ENCODE data around the gene AKAP3. TPM values are rescaled to one million over a fixed set of nuclear protein-coding genes. Genes with fewer than 3 reads are reported as not detected.
A peak's percentile ranks its signal among the peaks of the same experiment; 100 is the strongest.

AKAP3 gene
- total RNA-seq, 4 donors from 2014 or later, result 0.39 to 0.83 (median 0.73) TPM

- H3K4me3 ChIP-seq, result no peak overlapping the region
- H3K9me3 ChIP-seq, result no peaks in the 10 kb centered on the region
- H3K4me1 ChIP-seq, result peaks cover 16 to 25% (median 23%) of the 10 kb centered on the region in 4 donors
- no peak overlapping the region for H3K27ac ChIP-seq (replicated peaks in 1 of 4)
- 81% methylated on average over 9 of the region's 9 CpGs for WGBS
- H3K27me3 ChIP-seq, result no peaks in the 10 kb centered on the region
- intact Hi-C loops (cut with DNase I), result no loop called here
- no peak for DNase-seq (ENCODE audit: extremely low spot score)
- no peak for TF ChIP-seq POLR2A (IDR thresholded peaks at IDR 0.05; ENCODE audit: low read depth)
- no peak for TF ChIP-seq CTCF (IDR thresholded peaks at IDR 0.05)
- TF ChIP-seq EP300 (IDR thresholded peaks at IDR 0.05), result no peak
- TF ChIP-seq POLR2AphosphoS5 (IDR thresholded peaks at IDR 0.05), result no peak
- H3K36me3 ChIP-seq, result peaks cover 30 to 43% (median 41%) of the 10 kb centered on the region in 4 donors
These were observed 39.8 kb downstream of the AKAP3 start for GRCh38 chr12:4609071-4609470.

- H3K4me3 ChIP-seq, result no peak overlapping the region
- no peak overlapping the region for H3K27ac ChIP-seq (replicated peaks in 1 of 4)
- H3K9me3 ChIP-seq, result no peaks in the 10 kb centered on the region
- intact Hi-C loops (cut with DNase I), result no loop called here
- H3K27me3 ChIP-seq, result no peaks in the 10 kb centered on the region
- TF ChIP-seq CTCF (IDR thresholded peaks at IDR 0.05) (no peak), EP300 (IDR thresholded peaks at IDR 0.05) (no peak), POLR2A (IDR thresholded peaks at IDR 0.05; ENCODE audit: low read depth) (no peak), POLR2AphosphoS5 (IDR thresholded peaks at IDR 0.05) (no peak)
- peaks cover 17 to 23% (median 22%) of the 10 kb centered on the region in 4 donors for H3K36me3 ChIP-seq
- H3K4me1 ChIP-seq, result peaks cover 16 to 25% (median 23%) of the 10 kb centered on the region in 4 donors
- 78% methylated on average over 3 of the region's 3 CpGs for WGBS
- peak; percentile 74 for DNase-seq (ENCODE audit: extremely low spot score)
These were observed 41.8 kb downstream of the AKAP3 start for GRCh38 chr12:4607056-4607455.

GRCh38 chr12:4604684-4605193 lies 44.1 kb downstream of the AKAP3 start:
- peak overlapping the region; percentile 67 to 88 (median 78) for H3K4me3 ChIP-seq
- intact Hi-C loops (cut with DNase I), result no loop called here
- no peaks in the 10 kb centered on the region for H3K27me3 ChIP-seq
- 0% methylated on average over 9 of the region's 25 CpGs for WGBS
- H3K4me1 ChIP-seq, result peaks cover 16 to 25% (median 23%) of the 10 kb centered on the region in 4 donors
- peaks cover 0 to 5% (median under 1%) of the 10 kb centered on the region in 4 donors for H3K36me3 ChIP-seq
- no peaks in the 10 kb centered on the region for H3K9me3 ChIP-seq
- no peak for TF ChIP-seq POLR2A (IDR thresholded peaks at IDR 0.05; ENCODE audit: low read depth)
- TF ChIP-seq POLR2AphosphoS5 (IDR thresholded peaks at IDR 0.05), result peak; percentile 53 to 76
- peak; percentile 97 to 100 (median 97) for TF ChIP-seq CTCF (IDR thresholded peaks at IDR 0.05)
- peak; percentile 96 for DNase-seq (ENCODE audit: extremely low spot score)
- peak overlapping the region; percentile 73 to 83 (median 76) for H3K27ac ChIP-seq (replicated peaks in 1 of 4)

GRCh38 chr12:4603946-4604345 lies 44.9 kb downstream of the AKAP3 start:
- TF ChIP-seq EP300 (IDR thresholded peaks at IDR 0.05) (no peak), CTCF (IDR thresholded peaks at IDR 0.05) (no peak), POLR2A (IDR thresholded peaks at IDR 0.05; ENCODE audit: low read depth) (no peak)
- Histone ChIP-seq H3K27ac (replicated peaks in 1 of 4) (no peak overlapping the region), H3K9me3 (no peaks in the 10 kb centered on the region), H3K27me3 (no peaks in the 10 kb centered on the region), H3K4me1 (peaks cover 16 to 25% (median 23%) of the 10 kb centered on the region in 4 donors), H3K36me3 (peaks cover 0 to 5% (median 0%) of the 10 kb centered on the region in 4 donors), H3K4me3 (no peak overlapping the region)
- intact Hi-C loops (cut with DNase I), result no loop called here
- 29% methylated on average over 1 of the region's 1 CpG for WGBS
- DNase-seq (ENCODE audit: extremely low spot score), result no peak

GRCh38 chr12:4603421-4603820 lies 45.4 kb downstream of the AKAP3 start:
- Histone ChIP-seq H3K4me1 (peaks cover 16 to 24% (median 23%) of the 10 kb centered on the region in 4 donors), H3K36me3 (peaks cover 0 to 5% (median 0%) of the 10 kb centered on the region in 4 donors), H3K27me3 (no peaks in the 10 kb centered on the region), H3K9me3 (no peaks in the 10 kb centered on the region), H3K27ac (replicated peaks in 1 of 4) (no peak overlapping the region), H3K4me3 (no peak overlapping the region)
- intact Hi-C loops (cut with DNase I), result no loop called here
- TF ChIP-seq EP300 (IDR thresholded peaks at IDR 0.05), result no peak
- TF ChIP-seq CTCF (IDR thresholded peaks at IDR 0.05), result no peak
- TF ChIP-seq POLR2A (IDR thresholded peaks at IDR 0.05; ENCODE audit: low read depth), result no peak
- no peak for TF ChIP-seq POLR2AphosphoS5 (IDR thresholded peaks at IDR 0.05)
- peak; percentile 12 for DNase-seq (ENCODE audit: extremely low spot score)
- WGBS, result 69% methylated on average over 7 of the region's 7 CpGs
